Measurements from ENCODE around the gene CYP27A1. TPM values are rescaled to one million over a fixed set of nuclear protein-coding genes. Genes with fewer than 3 reads are reported as not detected.

The CYP27A1 gene
- total RNA-seq, 2 experiments from 2014 or later: 0.23 TPM; not detected in 1

DNA sequence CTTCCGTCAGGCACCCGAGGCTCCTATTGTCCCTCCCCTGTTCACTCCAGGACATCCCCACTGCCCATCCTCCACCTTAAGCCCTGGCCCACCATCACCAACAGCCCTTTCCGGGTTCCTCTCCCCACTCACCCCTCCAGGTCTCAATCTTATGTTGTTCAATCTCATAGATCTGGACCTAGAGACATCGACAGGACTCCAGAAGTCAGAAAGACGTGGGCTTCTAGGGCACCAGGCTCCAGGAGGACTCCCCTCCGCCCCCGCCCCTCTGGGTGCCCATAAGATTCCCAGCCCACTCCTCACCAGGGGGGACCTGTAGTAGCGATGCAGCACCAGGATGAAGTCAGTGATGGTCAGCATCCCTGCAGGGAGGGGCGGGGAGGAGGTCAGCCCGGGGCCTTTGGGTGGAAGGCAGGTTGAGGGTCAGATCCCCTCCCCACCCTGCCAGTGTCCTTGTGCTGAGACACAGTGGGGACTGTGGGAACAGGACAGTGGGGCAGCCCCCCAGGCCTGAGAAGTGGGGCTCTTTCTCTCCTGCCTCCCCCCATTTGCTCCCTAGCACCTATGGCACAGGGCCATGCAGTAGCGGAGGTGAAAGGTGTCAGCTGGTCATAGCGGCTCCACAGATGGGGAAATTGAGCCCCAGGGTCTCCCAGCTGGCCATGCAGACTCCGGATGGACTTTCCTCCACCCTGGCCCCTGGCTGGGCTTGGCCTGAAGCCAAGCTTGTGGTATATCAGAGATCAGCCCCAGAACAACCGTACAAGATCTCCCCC lies 45.9 kb downstream of the CYP27A1 start:
- DNase-seq (ENCODE audit: low spot score): no peak
- no peaks in the 10 kb centered on the region for H3K36me3 ChIP-seq (ENCODE audit: insufficient read depth, low read length)
- H3K4me3 ChIP-seq (ENCODE audit: low read depth, low read length, poor library complexity, severe bottlenecking): no peak overlapping the region
- TF ChIP-seq EZH2phosphoT487 (IDR thresholded peaks at IDR 0.05; ENCODE audit: borderline replicate concordance, low read depth, low read length): no peak
- TF ChIP-seq, protein P1, sequence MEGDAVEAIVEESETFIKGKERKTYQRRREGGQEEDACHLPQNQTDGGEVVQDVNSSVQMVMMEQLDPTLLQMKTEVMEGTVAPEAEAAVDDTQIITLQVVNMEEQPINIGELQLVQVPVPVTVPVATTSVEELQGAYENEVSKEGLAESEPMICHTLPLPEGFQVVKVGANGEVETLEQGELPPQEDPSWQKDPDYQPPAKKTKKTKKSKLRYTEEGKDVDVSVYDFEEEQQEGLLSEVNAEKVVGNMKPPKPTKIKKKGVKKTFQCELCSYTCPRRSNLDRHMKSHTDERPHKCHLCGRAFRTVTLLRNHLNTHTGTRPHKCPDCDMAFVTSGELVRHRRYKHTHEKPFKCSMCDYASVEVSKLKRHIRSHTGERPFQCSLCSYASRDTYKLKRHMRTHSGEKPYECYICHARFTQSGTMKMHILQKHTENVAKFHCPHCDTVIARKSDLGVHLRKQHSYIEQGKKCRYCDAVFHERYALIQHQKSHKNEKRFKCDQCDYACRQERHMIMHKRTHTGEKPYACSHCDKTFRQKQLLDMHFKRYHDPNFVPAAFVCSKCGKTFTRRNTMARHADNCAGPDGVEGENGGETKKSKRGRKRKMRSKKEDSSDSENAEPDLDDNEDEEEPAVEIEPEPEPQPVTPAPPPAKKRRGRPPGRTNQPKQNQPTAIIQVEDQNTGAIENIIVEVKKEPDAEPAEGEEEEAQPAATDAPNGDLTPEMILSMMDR (conservative IDR thresholded peaks at IDR 0.05; ENCODE audit: low read length): no peak
- no peak overlapping the region for H3K27ac ChIP-seq (ENCODE audit: low read depth, low read length, poor library complexity, severe bottlenecking)
- no peaks in the 10 kb centered on the region for H3K79me2 ChIP-seq (ENCODE audit: insufficient read depth, low read depth, low read length)
- BruUV-seq (replicated peaks): no TSS peak
- no peak overlapping the region for H2AFZ ChIP-seq (ENCODE audit: low read length)
- no peaks in the 10 kb centered on the region for H3K9me2 ChIP-seq (ENCODE audit: insufficient read depth, low read length)
- no peaks in the 10 kb centered on the region for H3K9me3 ChIP-seq (ENCODE audit: low read length)
- no peak overlapping the region for H3K4me2 ChIP-seq (ENCODE audit: low read length)
- POLR2A ChIA-PET: no interaction called here
- no peaks in the 10 kb centered on the region for H4K20me1 ChIP-seq (ENCODE audit: insufficient read depth, low read length)
- peaks cover 5% of the 10 kb centered on the region for H3K4me1 ChIP-seq (ENCODE audit: insufficient read depth, low read length, poor library complexity, severe bottlenecking)
- intact Hi-C loops (cut with micrococcal nuclease; ENCODE audit: unreplicated experiment): no loop called here
- CTCF ChIA-PET (ENCODE audit: unreplicated experiment): no interaction called here

DNA sequence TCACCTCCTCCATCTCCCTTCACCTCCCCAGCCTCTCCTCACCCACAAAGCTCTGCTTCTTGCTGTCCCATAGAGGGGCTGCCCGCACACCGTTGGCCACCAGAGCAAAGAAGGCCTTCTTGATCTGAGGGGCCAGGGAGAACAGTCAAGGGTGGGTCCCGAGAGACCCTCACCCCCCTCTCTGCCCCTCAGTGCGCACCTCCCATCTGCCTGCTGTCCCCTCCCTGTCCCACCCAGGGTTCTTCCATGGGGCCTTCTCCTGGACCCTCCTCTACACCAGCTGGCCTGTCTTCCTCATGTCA lies 46.5 kb downstream of the CYP27A1 start:
- H3K9me2 ChIP-seq (ENCODE audit: insufficient read depth, low read length): no peaks in the 10 kb centered on the region
- POLR2A ChIA-PET: interaction anchor here (0.6 kb wide), 2 partner anchors 144 to 853 kb away, joined by 3 read pairs; no protein-coding TSS in a partner anchor
- H3K9me3 ChIP-seq (ENCODE audit: low read length): no peaks in the 10 kb centered on the region
- no TSS peak for BruUV-seq (replicated peaks)
- H3K4me3 ChIP-seq (ENCODE audit: low read depth, low read length, poor library complexity, severe bottlenecking): no peak overlapping the region
- no peak overlapping the region for H3K27ac ChIP-seq (ENCODE audit: low read depth, low read length, poor library complexity, severe bottlenecking)
- no peaks in the 10 kb centered on the region for H3K36me3 ChIP-seq (ENCODE audit: insufficient read depth, low read length)
- CTCF ChIA-PET (ENCODE audit: unreplicated experiment): no interaction called here
- no peak overlapping the region for H2AFZ ChIP-seq (ENCODE audit: low read length)
- no peak for DNase-seq (ENCODE audit: low spot score)
- H3K79me2 ChIP-seq (ENCODE audit: insufficient read depth, low read depth, low read length): no peaks in the 10 kb centered on the region
- no peak overlapping the region for H3K4me2 ChIP-seq (ENCODE audit: low read length)
- intact Hi-C loops (cut with micrococcal nuclease; ENCODE audit: unreplicated experiment): no loop called here
- no peaks in the 10 kb centered on the region for H4K20me1 ChIP-seq (ENCODE audit: insufficient read depth, low read length)
- H3K4me1 ChIP-seq (ENCODE audit: insufficient read depth, low read length, poor library complexity, severe bottlenecking): peaks cover 5% of the 10 kb centered on the region
- no peak for TF ChIP-seq EZH2phosphoT487 (IDR thresholded peaks at IDR 0.05; ENCODE audit: borderline replicate concordance, low read depth, low read length)
- TF ChIP-seq, protein P1 (conservative IDR thresholded peaks at IDR 0.05; ENCODE audit: low read length): no peak

DNA sequence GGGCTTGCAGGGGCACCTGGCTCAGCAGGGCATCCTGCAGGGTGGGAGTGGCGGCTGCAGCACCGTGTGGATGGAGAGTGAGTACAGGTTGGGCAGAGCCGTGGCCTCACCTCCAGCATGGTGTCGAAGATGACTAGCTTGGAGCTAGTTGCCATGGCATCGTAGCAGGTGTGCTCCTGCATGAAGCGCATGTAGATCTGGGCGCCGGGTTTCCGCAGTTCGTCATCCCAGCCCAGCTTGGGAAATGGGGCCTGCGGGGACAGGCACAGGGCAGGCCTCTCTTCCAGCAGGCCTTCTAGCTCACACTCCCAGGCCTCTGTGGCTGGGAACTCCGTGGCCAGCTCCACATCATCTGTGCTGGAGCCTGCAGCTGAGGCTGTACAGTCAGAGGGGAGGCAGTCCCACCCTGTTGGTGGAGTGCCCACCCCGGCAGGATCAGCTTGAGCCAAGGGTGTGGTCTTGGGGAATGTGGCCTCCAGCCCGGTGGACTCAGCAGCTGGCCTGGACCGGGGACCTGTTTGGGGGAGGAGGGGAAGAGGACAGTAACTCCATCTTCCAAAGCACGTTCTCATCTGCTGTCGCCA lies 48.0 kb downstream of the CYP27A1 start:
- POLR2A ChIA-PET: interaction anchor here (0.6 kb wide), 1 partner anchor 83 kb away, joined by 3 read pairs; no protein-coding TSS in a partner anchor
- intact Hi-C loops (cut with micrococcal nuclease; ENCODE audit: unreplicated experiment): no loop called here

More for the DNA sequence above, 48.0 kb downstream of the CYP27A1 start:
- DNase-seq (ENCODE audit: low spot score): no peak
- Histone ChIP-seq H3K4me1 (ENCODE audit: insufficient read depth, low read length, poor library complexity, severe bottlenecking) (peaks cover 5% of the 10 kb centered on the region), H3K27ac (ENCODE audit: low read depth, low read length, poor library complexity, severe bottlenecking) (no peak overlapping the region), H3K9me3 (ENCODE audit: low read length) (no peaks in the 10 kb centered on the region), H4K20me1 (ENCODE audit: insufficient read depth, low read length) (no peaks in the 10 kb centered on the region), H3K36me3 (ENCODE audit: insufficient read depth, low read length) (no peaks in the 10 kb centered on the region), H3K4me2 (ENCODE audit: low read length) (no peak overlapping the region), H3K4me3 (ENCODE audit: low read depth, low read length, poor library complexity, severe bottlenecking) (no peak overlapping the region), H3K79me2 (ENCODE audit: insufficient read depth, low read depth, low read length) (no peaks in the 10 kb centered on the region), H2AFZ (ENCODE audit: low read length) (no peak overlapping the region), H3K9me2 (ENCODE audit: insufficient read depth, low read length) (no peaks in the 10 kb centered on the region)
- no peak for TF ChIP-seq EZH2phosphoT487 (IDR thresholded peaks at IDR 0.05; ENCODE audit: borderline replicate concordance, low read depth, low read length)
- TF ChIP-seq, protein P1 (conservative IDR thresholded peaks at IDR 0.05; ENCODE audit: low read length): no peak
- no TSS peak for BruUV-seq (replicated peaks)
- CTCF ChIA-PET (ENCODE audit: unreplicated experiment): no interaction called here
